ENCODE data around the gene STYXL1. TPM values are rescaled to one million over a fixed set of nuclear protein-coding genes. Genes with fewer than 3 reads are reported as not detected.

STYXL1 gene
- total RNA-seq, 1 experiment from 2014 or later = 21.3 TPM

- no peak for TF ChIP-seq ZNF138 (CRISPR knock-in tag; conservative IDR thresholded peaks at IDR 0.05)
- TF ChIP-seq FOXK1 (CRISPR knock-in tag; IDR thresholded peaks at IDR 0.05) = no peak
- Mint-ChIP-seq H3K4me3 (no peak overlapping the region), H3K27ac (peak overlapping the region; percentile 36; the same call in 1 of the 2 replicates), H3K4me1 (peaks cover 22% of the 10 kb centered on the region), H3K27me3 (ENCODE audit: low read depth) (no peaks in the 10 kb centered on the region), H3K9me3 (no peaks in the 10 kb centered on the region), H3K36me3 (peaks cover 32% of the 10 kb centered on the region)
- ChIA-PET CTCF (no interaction called here), POLR2A (no interaction called here)
- ATAC-seq (no peak), DNase-seq (ENCODE audit: low spot score) (no peak)
Observed at GRCh38 chr7:75958802-75959543, 88.8 kb downstream of the STYXL1 start.

GRCh38 chr7:75957021-75957736 is 90.6 kb downstream of the STYXL1 start:
- DNase-seq (ENCODE audit: low spot score) (peak; percentile 63), ATAC-seq (peak; percentile 83)
- Mint-ChIP-seq H3K4me3 (no peak overlapping the region), H3K27ac (peak overlapping the region; percentile 14), H3K36me3 (peaks cover 38% of the 10 kb centered on the region), H3K4me1 (peaks cover 22% of the 10 kb centered on the region), H3K9me3 (no peaks in the 10 kb centered on the region), H3K27me3 (ENCODE audit: low read depth) (no peaks in the 10 kb centered on the region)
- POLR2A ChIA-PET = interaction anchor here (0.6 to 1.4 kb wide), 3 partner anchors 42 to 77 kb away, joined by 3 to 4 read pairs (median 3); partner anchors contain the start of gene POR
- CTCF ChIA-PET = interaction anchor here (0.6 to 1.8 kb wide), 10 partner anchors 9 to 334 kb away, joined by 3 to 12 read pairs (median 4); no protein-coding TSS in a partner anchor
- TF ChIP-seq, protein P1, sequence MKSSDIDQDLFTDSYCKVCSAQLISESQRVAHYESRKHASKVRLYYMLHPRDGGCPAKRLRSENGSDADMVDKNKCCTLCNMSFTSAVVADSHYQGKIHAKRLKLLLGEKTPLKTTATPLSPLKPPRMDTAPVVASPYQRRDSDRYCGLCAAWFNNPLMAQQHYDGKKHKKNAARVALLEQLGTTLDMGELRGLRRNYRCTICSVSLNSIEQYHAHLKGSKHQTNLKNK (CRISPR knock-in tag; IDR thresholded peaks at IDR 0.05) = no peak
- TF ChIP-seq E2F4 (CRISPR knock-in tag; IDR thresholded peaks at IDR 0.05; ENCODE audit: borderline replicate concordance, low read depth) = no peak
- TF ChIP-seq, protein P2, sequence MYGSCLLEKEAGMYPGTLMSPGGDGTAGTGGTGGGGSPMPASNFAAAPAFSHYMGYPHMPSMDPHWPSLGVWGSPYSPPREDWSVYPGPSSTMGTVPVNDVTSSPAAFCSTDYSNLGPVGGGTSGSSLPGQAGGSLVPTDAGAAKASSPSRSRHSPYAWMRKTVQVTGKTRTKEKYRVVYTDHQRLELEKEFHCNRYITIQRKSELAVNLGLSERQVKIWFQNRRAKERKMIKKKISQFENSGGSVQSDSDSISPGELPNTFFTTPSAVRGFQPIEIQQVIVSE (CRISPR knock-in tag; IDR thresholded peaks at IDR 0.05; ENCODE audit: borderline replicate concordance) = no peak
- TF ChIP-seq TEAD1 (CRISPR knock-in tag; IDR thresholded peaks at IDR 0.05) = no peak
- no peak for TF ChIP-seq IRF1 (CRISPR knock-in tag; IDR thresholded peaks at IDR 0.05)
- no peak for TF ChIP-seq SMAD4 (CRISPR knock-in tag; IDR thresholded peaks at IDR 0.05)
- TF ChIP-seq JAZF1 (CRISPR knock-in tag; IDR thresholded peaks at IDR 0.05) = no peak
- TF ChIP-seq, protein P3, sequence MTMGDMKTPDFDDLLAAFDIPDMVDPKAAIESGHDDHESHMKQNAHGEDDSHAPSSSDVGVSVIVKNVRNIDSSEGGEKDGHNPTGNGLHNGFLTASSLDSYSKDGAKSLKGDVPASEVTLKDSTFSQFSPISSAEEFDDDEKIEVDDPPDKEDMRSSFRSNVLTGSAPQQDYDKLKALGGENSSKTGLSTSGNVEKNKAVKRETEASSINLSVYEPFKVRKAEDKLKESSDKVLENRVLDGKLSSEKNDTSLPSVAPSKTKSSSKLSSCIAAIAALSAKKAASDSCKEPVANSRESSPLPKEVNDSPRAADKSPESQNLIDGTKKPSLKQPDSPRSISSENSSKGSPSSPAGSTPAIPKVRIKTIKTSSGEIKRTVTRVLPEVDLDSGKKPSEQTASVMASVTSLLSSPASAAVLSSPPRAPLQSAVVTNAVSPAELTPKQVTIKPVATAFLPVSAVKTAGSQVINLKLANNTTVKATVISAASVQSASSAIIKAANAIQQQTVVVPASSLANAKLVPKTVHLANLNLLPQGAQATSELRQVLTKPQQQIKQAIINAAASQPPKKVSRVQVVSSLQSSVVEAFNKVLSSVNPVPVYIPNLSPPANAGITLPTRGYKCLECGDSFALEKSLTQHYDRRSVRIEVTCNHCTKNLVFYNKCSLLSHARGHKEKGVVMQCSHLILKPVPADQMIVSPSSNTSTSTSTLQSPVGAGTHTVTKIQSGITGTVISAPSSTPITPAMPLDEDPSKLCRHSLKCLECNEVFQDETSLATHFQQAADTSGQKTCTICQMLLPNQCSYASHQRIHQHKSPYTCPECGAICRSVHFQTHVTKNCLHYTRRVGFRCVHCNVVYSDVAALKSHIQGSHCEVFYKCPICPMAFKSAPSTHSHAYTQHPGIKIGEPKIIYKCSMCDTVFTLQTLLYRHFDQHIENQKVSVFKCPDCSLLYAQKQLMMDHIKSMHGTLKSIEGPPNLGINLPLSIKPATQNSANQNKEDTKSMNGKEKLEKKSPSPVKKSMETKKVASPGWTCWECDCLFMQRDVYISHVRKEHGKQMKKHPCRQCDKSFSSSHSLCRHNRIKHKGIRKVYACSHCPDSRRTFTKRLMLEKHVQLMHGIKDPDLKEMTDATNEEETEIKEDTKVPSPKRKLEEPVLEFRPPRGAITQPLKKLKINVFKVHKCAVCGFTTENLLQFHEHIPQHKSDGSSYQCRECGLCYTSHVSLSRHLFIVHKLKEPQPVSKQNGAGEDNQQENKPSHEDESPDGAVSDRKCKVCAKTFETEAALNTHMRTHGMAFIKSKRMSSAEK (CRISPR knock-in tag; IDR thresholded peaks at IDR 0.05; ENCODE audit: borderline replicate concordance) = no peak
- TF ChIP-seq ZNF138 (CRISPR knock-in tag; conservative IDR thresholded peaks at IDR 0.05) = no peak
- TF ChIP-seq ZSCAN18 (CRISPR knock-in tag; IDR thresholded peaks at IDR 0.05) = no peak
- TF ChIP-seq USF1 (CRISPR knock-in tag; IDR thresholded peaks at IDR 0.05) = no peak

Data from WTC11 (cell line).